Posterior cingulate gyrus (tissue), 11 donors: ENCODE results near the gene CAMK2D.

Source experiments
- DNase-seq, 10 donors: peaks; one replicate each; pipeline versions ENCODE4 v3.0.0 to v3.0.0-alpha.2; 2020 to 2021; ENCODE audit warnings: mixed read lengths in 3 of 10
- intact Hi-C: fragments of 100-400 bp; cut with DNase I; formaldehyde crosslinking; loops from one replicate; pipeline ENCODE4 v1.15.1; 2023

The CAMK2D gene

GRCh38 chr4:113499166-113499565 lies 262.4 kb downstream of the CAMK2D start:
- intact Hi-C loops: no loop called here
- no peak for DNase-seq

GRCh38 chr4:113497154-113497884 lies 264.2 kb downstream of the CAMK2D start:
- DNase-seq: no peak
- intact Hi-C loops: no loop called here

GRCh38 chr4:113496698-113497097 lies 264.8 kb downstream of the CAMK2D start:
- intact Hi-C loops: no loop called here
- no peak for DNase-seq

- no peak for DNase-seq
- intact Hi-C loops: no loop called here
These were observed 265.7 kb downstream of the CAMK2D start for GRCh38 chr4:113495790-113496189.

GRCh38 chr4:113483131-113483530 lies 278.4 kb downstream of the CAMK2D start:
- DNase-seq: no peak
- intact Hi-C loops: no loop called here

GRCh38 chr4:113482325-113482724 lies 279.2 kb downstream of the CAMK2D start:
- intact Hi-C loops: no loop called here
- DNase-seq: no peak

GRCh38 chr4:113481820-113482219 lies 279.7 kb downstream of the CAMK2D start:
- no peak for DNase-seq

GRCh38 chr4:113480109-113480508 lies 281.4 kb downstream of the CAMK2D start:
- DNase-seq: no peak
- intact Hi-C loops: no loop called here

More at GRCh38 chr4:113481820-113482219, 279.7 kb downstream of the CAMK2D start:
- intact Hi-C loops: no loop called here

GRCh38 chr4:113478032-113478431 lies 283.5 kb downstream of the CAMK2D start:
- DNase-seq: no peak
- intact Hi-C loops: no loop called here

- DNase-seq: no peak
These were observed 284.7 kb downstream of the CAMK2D start for GRCh38 chr4:113476800-113477199.

GRCh38 chr4:113474017-113474416 lies 287.5 kb downstream of the CAMK2D start:
- intact Hi-C loops: no loop called here
- DNase-seq: no peak

More at GRCh38 chr4:113476800-113477199, 284.7 kb downstream of the CAMK2D start:
- intact Hi-C loops: no loop called here

GRCh38 chr4:113472864-113473263 lies 288.7 kb downstream of the CAMK2D start:
- intact Hi-C loops: no loop called here
- no peak for DNase-seq

- intact Hi-C loops: no loop called here
- no peak for DNase-seq
These were observed 290.2 kb downstream of the CAMK2D start for GRCh38 chr4:113471146-113471860.

- DNase-seq: no peak
- intact Hi-C loops: no loop called here
These were observed 291.6 kb downstream of the CAMK2D start for GRCh38 chr4:113469926-113470325.

GRCh38 chr4:113469023-113469390 lies 292.5 kb downstream of the CAMK2D start:
- DNase-seq: no peak

GRCh38 chr4:113468165-113469022 lies 293.1 kb downstream of the CAMK2D start:
- intact Hi-C loops: no loop called here

More at GRCh38 chr4:113469023-113469390, 292.5 kb downstream of the CAMK2D start:
- intact Hi-C loops: no loop called here

GRCh38 chr4:113467581-113467980 lies 294.0 kb downstream of the CAMK2D start:
- intact Hi-C loops: no loop called here
- DNase-seq: no peak

More at GRCh38 chr4:113468165-113469022, 293.1 kb downstream of the CAMK2D start:
- DNase-seq: peak in 7 of 10 donors; percentile 31 to 81 (median 57)

- intact Hi-C loops: no loop called here
- no peak for DNase-seq
These were observed 299.3 kb downstream of the CAMK2D start for GRCh38 chr4:113462286-113462685.

GRCh38 chr4:113461281-113461680 lies 300.3 kb downstream of the CAMK2D start:
- intact Hi-C loops: no loop called here
- DNase-seq: no peak

GRCh38 chr4:113457886-113458285 lies 303.7 kb downstream of the CAMK2D start:
- intact Hi-C loops: no loop called here

GRCh38 chr4:113457121-113457520 lies 304.4 kb downstream of the CAMK2D start:
- intact Hi-C loops: no loop called here
- no peak for DNase-seq

More at GRCh38 chr4:113457886-113458285, 303.7 kb downstream of the CAMK2D start:
- DNase-seq: no peak
